ENCODE measurements around the gene TYW1B. TPM values are rescaled to one million over a fixed set of nuclear protein-coding genes. Genes with fewer than 3 reads are reported as not detected.
"Not testable (repeated sequence)": the region's sequence is repeated elsewhere in the genome, so short reads cannot be mapped to it uniquely, and the experiment has no call there.

TYW1B gene
- polyA plus RNA-seq, 1 donor, result 5.4 TPM

DNA sequence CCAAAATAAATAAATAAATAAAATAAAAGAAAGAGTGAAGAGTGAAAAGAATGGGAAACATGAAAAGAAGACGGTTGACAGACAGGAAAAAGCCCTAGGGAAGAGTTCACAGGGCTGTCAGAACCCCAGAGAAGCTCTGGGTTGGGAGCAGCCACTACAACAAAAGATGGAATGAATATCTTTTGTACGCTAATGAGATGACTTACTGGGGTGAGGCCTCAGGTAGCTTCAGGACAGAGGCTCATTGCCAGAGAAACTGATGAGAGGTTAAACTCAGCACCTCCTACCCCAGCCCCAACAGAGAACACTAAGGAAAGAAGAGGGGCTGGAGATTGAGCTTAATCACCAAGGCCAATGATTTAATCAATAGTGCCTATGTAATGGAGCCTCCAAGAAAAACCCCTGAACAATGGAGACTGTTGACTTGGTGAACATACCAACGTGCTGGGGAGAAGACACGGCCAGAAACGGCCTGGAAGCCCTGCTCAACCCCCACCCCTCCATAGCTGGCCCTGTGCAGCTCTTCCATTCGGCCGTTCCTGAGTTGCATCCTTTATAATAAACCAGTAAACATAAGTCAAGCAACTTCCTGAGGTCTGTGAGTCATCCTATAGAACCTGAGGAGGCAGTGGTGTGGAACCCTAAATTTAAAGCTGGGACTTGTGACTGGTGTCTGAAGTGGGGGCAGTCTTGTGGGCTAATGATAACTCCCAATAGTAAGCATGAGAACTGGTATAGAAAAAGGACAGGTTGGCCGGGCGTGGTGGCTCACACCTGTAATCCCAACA lies 11.4 kb downstream of the TYW1B start:
- not testable (repeated sequence) for DNase-seq

DNA sequence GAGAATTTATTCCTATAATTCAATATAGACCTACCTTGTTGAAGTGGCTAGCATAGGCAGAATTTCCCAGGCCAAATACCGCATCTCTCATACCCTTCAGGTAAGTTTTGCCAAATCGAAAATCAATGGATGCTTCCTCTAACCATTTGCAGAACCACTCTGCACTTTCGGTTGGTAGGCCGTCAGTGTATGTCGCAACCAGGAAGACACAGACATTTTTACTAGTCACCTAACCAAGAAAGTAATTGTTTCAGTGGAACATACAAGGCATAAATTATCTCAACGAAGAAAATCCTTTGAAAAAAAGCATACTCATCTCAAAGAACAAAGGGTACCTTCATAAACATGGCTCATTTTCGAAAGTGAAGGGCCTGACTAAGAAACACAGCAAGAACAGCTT lies 17.6 kb downstream of the TYW1B start:
- DNase-seq, result not testable (repeated sequence)

DNA sequence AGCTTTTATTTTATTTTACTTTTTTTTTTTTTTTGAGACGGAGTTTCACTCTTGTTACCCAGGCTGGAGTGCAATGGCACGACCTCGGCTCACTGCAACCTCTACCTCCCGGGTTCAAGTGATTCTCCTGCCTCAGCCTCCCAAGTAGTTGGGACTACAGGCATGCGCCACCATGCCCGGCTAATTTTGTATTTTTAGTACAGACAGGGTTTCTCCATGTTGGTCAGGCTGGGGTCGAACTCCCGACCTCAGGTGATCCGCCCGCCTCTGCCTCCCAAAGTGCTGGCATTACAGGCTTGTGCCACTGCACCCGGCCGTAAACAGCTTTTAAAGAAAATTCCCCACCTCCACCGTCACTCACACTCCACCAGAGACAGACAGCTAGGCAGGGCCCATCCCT lies 19.5 kb downstream of the TYW1B start:
- DNase-seq, result not testable (repeated sequence)

DNA sequence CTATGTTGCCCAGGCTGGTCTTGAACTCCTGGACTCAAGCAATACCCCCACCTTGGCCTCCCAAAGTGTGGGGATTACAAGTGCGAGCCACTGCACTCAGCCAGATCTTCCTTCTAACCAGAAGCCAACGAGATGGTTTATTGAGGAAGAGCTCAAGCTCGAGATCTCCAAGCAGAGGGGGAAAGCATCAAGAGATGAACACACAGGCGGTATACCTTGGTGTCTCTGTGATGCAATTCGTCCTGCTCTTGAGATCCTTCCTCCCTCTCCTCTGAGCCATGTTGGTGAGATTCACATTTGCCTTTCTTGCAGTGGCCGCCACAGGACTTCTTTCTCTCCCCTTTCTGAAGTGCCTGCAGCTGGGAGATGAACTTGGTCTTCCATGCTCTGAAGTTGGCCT lies 21.1 kb downstream of the TYW1B start:
- not testable (repeated sequence) for DNase-seq

DNA sequence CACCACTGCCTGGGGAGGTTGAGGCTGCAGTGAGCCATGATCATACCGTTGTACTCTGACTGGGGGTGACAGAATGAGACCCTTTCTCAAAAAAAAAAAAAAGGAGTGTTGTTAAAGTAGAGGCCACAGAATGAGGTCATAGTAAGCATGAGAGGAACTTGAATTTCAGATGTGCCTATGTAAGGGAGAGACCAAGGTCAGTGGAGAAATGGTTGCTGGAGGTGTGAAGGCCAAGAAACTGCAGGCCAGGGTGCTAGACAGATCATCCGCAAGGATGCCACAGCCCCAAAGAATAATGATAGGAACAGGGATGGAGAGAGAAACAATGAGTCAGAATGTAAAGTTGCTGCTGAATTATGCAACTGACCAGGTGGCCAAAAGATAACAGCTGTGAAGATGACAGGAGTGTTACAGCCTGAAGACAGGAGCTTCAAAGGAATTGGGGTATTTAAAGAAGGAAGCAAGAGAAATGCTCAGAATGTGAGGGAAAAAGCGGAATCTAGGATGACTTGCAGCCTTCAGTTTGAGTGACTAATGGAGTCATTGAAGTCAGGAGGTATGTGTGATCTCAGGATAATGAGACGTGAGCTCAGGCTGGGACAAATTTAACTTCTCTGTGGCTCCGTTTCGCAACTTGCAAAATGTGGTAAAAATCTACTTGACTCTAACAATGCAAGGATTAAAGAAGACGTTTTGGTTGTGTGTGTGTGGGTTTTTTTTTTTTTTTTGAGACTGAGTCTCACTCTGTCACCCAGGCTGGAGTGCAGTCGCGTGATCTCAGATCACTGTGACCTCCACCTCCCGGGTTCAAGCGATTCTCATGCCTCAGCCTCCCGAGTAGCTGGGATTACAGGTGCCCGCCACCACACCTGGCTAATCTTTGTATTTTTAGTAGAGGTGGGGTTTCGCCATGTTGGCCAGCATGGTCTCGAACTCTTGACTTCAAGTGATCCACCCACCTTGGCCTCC lies 22.2 kb downstream of the TYW1B start:
- DNase-seq, result no peak

DNA sequence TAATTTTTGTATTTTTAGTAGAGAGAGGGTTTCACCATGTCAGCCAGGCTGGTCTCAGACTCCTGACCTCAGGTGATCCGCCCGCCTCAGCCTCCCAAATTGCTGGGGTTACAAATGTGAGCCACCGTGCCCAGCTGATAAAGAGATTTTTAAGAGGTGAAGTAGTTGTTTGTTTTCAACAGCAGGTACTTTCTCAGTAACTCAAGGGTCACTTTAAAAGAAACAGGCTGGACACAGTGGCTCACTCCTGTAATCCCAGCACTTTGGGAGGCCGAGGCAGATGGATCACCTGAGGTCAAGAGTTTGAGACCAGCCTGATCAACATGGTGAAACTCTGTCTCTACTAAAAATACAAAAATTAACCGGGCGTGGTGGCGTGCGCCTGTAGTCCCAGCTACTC lies 24.2 kb downstream of the TYW1B start:
- not testable (repeated sequence) for DNase-seq

DNA sequence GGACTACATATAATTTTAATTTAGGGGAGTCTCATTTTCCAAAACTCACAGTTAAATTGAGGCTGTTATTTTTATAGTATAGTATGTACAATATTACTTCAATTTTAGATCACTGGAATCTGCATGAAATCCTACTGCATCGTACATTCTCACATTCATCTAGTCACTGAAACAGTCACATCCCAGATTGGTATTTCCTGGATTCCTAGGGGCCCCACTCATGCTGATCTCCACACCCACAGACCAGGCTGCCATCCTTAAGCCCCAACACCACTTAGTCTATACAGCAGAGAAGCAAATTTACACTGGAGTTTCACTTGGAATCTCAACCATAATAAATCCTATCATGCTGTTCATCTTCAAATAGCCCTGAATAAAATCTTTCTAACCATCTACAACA lies 26.4 kb downstream of the TYW1B start:
- not testable (repeated sequence) for DNase-seq

DNA sequence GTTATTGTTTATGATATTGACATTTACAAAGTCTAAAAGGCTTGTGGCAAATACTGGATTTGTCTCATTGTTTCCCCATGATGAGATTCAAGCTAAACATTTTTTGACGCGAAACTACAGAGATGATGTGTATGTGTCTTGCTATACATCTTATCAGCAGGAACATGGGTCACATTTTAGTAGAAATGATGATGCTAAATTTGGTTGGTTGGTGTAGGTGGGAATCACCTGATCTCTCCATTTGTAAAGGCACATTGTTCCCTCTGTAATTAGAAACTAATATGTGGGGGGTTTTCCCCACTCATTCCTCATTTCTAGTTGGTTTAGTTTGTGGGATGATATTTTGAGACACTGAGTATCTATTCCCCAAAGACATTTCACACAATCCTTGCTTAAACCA lies 32.6 kb downstream of the TYW1B start:
- not testable (repeated sequence) for DNase-seq

DNA sequence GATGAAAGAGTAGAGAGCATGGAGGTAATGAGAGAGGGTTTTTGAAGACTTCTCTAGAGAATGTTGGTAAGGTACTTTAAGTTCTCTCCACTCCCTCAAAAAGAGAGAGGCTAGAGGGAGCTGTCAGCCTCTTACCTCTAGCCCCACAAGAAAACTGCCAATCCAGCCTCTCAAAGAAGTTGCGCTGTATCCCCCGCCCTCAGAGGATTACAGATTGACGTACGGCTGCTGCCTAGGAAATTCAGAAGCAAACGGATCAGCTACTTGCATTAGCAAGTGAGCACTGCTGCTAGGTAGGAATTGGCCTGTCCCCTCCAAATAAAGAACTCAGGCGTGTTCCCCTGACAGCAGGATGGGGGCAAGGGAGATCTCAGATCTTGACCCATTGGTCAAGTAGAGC lies 34.2 kb downstream of the TYW1B start:
- DNase-seq, result no peak

DNA sequence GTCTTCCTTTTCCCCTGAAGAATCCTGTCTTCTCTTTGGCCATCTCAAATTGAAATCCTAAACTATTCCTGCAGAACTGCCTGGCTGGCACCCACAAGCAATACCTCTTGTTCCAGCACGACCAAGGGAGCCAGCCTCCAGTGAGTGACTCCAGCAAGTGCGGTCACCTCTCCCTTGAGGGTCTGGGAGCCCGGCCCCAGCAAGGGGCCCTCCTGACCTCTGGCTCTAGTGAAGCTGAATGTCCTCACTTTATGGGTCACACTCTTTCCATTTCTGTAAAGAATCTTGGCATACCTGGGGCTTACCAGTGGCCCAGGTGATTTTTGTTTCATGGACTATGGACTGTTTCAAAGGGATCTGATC lies 37.3 kb downstream of the TYW1B start:
- DNase-seq, result not testable (repeated sequence)

DNA sequence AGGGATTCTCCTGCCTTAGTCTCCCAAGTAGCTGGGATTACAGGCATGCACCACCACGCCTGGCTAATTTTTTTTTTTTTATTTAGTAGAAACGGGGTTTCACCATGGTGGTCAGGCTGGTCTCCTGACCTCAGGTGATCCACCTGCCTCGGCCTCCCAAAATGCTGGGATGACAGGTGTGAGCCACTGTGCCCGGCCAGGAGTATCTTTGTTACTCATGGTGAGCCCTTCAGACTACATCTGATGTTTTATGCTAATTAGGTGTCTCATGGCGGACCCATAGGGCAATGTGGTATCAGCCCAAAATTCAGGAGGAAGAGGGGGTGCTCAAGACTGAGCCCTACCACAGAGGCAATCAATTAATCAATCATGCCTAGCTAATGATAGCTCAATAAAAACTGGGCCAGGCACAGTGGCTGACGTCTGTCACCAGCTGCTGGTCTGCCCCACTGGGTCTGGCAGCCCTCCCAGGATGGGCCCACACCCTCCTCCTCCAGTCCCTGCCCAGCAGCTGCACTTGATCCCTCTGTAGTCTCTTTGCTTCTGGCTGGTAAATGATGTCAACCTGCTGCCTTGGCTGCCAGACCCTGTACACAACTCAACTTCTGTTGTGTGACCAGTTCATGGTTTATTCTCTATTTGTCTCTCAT lies 37.8 kb downstream of the TYW1B start:
- DNase-seq, result peak; percentile 9

DNA sequence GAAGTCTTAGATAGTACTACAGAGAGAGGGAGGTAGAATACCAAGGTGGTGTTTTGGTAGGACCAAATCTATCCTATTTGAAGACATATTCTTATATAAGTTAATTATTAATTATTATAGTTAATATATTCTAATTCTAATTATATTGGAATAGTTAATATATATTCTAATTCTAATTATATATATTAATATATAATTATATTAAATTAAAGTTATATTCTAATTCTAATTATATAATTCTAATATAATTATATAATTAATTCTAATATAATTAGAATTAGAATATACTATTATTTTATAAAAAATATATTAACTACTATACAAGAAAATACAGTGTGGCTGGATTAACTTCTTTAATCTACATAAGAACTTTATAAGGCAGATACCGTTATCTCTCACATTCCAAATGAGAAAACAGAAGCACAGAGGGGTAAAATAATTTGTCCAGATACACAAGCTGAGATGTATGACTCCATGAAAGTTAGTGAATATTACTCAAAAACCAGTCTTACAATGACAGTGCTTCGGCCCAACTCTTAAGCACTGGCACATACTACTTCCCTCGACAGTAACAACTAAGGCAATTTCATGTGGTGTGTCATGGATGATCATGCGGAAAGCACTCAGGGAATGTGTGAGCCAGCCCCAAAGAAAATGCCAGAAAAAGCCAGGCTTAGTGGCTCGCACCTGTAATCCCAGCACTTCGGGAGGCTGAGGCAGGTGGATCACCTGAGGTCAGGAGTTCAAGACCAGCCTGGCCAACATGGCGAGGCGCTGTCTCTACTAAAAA lies 42.6 kb downstream of the TYW1B start:
- DNase-seq, result no peak

DNA sequence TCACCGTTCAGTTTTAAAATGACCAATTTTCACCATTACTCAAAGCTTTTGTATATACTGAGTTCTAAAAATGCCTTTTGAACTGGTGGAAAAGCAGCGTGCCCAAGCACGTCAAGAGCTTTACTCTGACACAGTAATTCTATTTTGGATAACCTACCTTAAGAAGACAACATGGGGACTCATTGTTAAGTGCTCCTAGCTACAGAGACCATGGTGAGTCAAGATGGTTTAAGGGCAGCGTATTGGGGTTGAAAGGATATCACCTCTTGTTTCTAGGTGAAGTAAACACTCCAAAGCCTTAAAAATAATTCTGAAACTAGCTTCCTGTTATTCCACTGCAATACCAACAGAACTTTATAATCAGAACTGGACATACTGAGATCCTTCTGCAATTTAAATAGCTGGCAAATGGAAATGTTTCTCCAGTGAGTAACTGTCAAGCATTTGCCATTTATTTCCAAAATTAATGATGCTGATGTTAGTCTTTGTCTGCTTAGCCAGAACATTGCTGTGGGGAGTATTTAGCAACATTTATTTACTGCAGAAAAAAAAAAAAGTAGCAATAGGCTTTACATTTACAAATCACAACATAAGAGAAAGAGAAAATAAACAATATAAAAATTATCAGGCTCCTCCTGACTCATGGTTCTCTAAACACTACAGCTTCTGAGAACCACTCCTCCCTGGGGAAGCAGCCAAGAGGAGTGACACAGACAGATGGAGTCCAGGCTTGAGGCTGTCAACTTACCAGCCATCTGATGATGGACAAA lies 44.2 kb downstream of the TYW1B start:
- DNase-seq, result not testable (repeated sequence)

DNA sequence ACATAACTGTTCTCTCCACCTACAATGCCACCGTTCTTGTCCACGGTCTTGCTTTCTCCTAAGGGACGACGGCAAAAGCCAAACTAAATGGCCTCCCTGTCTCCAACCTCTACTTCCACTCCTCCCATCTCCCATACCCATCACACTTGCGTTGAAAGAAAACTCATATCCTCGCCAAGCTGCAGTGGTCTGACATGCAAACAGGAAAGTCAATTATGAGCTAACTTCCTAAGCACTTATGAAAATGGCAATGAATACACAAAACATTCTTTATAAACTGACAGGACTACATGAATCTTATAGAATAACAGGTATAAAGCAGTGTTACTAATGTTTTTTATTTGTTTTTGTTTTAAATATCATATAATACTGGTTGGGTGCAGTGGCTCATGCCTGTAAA lies 46.4 kb downstream of the TYW1B start:
- no peak for DNase-seq

DNA sequence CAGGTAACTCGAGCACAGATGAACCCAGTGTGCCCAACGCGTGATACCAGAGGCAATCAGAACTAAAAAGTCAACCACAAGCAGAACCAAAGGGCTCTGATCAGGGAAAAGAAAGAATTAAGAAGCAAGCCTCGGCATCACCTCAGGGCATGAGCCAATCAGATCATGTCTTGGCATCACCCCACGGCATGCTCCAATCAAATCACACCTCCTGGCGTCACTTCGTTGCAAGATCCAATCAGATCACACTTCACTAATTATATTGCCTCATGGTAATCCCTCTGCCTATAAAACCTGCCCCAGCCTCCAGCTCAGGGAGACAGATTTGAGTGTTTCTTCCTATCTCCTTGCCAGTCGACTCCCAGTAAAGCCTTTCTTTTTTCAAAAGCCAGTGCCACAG lies 46.8 kb downstream of the TYW1B start:
- DNase-seq, result no peak

DNA sequence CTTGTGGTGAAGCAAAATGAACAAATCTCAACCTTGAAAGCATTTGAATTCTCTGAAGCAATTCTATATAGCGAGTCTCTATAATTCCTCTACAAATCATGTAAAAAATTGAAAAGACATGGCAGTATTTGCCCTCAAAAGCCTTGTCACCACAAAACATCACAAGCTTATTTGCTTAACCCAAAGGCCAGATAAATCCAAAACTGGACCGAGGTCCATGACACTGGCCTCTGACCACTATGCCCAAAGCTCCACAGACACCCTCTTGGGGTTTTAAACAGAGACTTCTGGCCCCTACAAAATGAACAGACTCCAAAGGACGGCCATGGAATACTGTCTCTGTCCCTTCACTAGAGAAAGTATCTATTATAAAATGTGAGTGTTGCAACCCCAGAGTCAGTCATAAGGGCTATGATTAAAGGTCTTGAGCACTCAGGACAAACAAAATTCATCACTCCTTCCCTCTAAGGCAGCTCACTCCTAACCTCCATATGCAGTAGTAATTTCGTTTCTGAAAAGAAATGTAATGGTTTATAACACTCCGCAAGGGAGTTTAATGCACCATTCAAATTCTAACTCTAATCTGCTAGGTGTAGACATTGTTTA lies 47.6 kb downstream of the TYW1B start:
- DNase-seq, result not testable (repeated sequence)

DNA sequence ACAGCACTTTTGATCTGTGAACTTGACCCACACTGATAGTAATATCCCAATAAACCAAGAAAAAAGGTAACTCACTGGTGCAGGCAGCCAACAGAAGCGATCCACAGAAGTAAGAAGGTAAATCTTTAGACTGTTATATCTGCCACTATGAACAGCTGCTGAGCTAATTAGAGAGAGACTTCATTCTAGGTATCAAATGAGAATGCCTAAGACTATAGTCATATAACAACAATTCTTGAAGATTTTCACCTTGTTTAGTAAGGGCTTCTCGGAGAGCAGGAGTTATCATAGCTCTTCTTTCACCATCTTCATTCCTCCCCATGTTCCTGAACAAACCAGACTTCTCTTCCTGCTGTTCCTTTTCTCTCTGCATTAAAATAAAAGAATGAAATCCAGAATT lies 50.8 kb downstream of the TYW1B start:
- DNase-seq, result not testable (repeated sequence)

DNA sequence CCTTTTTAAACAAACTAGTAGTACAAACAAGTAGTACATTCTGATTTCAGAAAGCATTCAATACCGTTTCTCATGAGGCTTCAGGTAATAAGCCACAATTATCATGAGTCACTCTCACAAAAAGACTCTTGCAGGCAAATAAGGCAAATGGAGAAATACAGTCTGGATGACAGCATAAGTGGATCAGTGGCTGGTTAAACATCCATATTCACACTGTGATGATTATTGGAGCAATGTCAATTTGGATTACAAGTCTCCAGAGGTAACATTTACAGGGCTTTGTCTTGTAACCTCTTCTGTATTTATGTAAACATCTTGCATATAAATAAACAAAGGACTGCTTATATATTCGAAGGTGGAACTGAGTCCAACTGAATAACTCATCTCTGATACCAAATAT lies 55.4 kb downstream of the TYW1B start:
- DNase-seq, result not testable (repeated sequence)

DNA sequence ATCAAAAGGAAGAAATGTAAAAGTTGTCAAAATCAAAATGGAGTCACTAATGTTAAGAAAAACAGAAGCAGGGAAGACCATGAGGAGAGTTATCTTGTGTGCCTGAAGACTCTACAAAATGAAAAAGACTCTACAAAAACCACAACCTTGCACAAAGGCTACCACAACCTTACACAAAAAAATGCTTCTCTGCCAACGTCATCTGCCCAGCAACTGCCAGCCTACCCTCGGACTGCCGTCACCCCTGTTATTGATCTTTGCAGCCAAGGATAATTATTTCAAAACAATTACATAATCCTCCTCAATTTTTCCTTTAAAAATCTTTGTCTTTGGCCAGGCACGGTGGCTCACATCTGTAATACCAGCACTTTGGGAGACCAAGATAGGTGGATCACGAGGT lies 61.0 kb downstream of the TYW1B start:
- not testable (repeated sequence) for DNase-seq

DNA sequence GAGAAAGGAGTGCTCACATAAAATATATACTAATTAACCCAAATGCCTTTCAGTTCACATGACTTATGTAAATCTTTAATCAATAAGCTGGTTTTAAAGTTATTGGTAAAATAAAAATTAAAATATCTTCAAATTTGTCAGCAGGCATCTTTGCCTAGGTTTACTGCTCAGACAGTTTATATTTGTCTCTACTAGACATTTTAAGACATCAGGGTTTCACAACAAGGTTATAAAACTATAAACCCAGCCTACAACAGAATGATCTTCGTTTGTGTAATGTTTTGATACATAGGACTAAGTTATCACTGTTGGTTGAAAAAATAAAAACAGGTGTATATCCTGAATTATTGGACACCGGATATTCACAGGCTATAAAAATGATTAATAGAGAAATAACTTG lies 67.4 kb downstream of the TYW1B start:
- DNase-seq, result no peak

DNA sequence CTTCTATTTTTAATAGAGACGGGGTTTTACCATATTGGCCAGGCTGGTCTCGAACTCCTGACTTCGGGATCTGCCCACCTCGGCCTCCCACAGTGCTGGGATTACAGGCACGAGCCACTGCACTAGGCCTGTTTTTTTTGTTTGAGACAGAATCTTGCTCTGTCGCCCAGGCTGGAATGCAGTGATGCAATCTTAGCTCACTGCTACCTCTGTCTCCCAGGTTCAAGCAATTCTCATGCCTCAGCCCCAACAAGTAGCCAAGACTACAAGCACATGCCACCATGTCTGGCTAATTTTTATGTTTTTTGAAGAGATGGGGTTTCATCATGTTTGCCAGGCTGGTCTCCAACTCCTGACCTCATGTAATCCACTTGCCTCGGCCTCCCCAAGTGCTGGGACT lies 73.7 kb downstream of the TYW1B start:
- DNase-seq, result no peak

All from hindlimb muscle (tissue), 1 donor.